MM.1S (cell line): ENCODE data around the gene ATAD3C.

Source experiments
- EZH2 ChIP-seq: fragments of 300-600 bp; sonication (generic); optimal IDR thresholded peaks from 2 replicates; pipeline ENCODE3; 2017; ENCODE audit warnings: low read depth, mild to moderate bottlenecking, antibody characterized with exemption, low read length, mixed read lengths
- TF ChIP-seq, protein P1 (sequence below): fragments of 300-600 bp; sonication (generic); IDR thresholded peaks from 2 replicates; pipeline ENCODE4 v1.5.1; 2016; ENCODE audit warnings: antibody characterized with exemption, low read length, mixed read lengths

- TF ChIP-seq, protein P1, sequence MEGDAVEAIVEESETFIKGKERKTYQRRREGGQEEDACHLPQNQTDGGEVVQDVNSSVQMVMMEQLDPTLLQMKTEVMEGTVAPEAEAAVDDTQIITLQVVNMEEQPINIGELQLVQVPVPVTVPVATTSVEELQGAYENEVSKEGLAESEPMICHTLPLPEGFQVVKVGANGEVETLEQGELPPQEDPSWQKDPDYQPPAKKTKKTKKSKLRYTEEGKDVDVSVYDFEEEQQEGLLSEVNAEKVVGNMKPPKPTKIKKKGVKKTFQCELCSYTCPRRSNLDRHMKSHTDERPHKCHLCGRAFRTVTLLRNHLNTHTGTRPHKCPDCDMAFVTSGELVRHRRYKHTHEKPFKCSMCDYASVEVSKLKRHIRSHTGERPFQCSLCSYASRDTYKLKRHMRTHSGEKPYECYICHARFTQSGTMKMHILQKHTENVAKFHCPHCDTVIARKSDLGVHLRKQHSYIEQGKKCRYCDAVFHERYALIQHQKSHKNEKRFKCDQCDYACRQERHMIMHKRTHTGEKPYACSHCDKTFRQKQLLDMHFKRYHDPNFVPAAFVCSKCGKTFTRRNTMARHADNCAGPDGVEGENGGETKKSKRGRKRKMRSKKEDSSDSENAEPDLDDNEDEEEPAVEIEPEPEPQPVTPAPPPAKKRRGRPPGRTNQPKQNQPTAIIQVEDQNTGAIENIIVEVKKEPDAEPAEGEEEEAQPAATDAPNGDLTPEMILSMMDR: no peak
- no peak for TF ChIP-seq EZH2
Observed at GRCh38 chr1:1420654-1421141, 28.8 kb upstream of the ATAD3C start.
